Right ventricle myocardium inferior (tissue), 1 donor: Measurements from ENCODE around the gene SLC22A7. TPM values are rescaled to one million over a fixed set of nuclear protein-coding genes. Genes with fewer than 3 reads are reported as not detected.

Experiments used
- ATAC-seq: fragments of 200-7000 bp; cut with Tn5 transposase; one replicate; pipeline ENCODE4 v1.9.1; 2020; ENCODE audit warnings: mild to moderate bottlenecking, moderate library complexity
- DNase-seq: peaks from one replicate; pipeline ENCODE4 v3.0.0; 2021; ENCODE audit errors: missing footprints
- intact Hi-C: fragments of 100-400 bp; cut with DNase I; formaldehyde crosslinking; loops from one replicate; pipeline ENCODE4 v1.11.0; 2022
- total RNA-seq: library from RNA; stranded (reverse); fragmentation: NEBNext Ultra II Directional; extraction: Animal tissue kit (Norgen Biotek cat#: 25700); gene quantifications from one replicate; pipeline ENCODE4 v1.2.1, GENCODE V29; 2021
- donor health status: DM: no; HTN: yes; CAD: no; lungs with severe emphysema.

SLC22A7 gene
- total RNA-seq, 1 donor from 2014 or later = not detected

DNA sequence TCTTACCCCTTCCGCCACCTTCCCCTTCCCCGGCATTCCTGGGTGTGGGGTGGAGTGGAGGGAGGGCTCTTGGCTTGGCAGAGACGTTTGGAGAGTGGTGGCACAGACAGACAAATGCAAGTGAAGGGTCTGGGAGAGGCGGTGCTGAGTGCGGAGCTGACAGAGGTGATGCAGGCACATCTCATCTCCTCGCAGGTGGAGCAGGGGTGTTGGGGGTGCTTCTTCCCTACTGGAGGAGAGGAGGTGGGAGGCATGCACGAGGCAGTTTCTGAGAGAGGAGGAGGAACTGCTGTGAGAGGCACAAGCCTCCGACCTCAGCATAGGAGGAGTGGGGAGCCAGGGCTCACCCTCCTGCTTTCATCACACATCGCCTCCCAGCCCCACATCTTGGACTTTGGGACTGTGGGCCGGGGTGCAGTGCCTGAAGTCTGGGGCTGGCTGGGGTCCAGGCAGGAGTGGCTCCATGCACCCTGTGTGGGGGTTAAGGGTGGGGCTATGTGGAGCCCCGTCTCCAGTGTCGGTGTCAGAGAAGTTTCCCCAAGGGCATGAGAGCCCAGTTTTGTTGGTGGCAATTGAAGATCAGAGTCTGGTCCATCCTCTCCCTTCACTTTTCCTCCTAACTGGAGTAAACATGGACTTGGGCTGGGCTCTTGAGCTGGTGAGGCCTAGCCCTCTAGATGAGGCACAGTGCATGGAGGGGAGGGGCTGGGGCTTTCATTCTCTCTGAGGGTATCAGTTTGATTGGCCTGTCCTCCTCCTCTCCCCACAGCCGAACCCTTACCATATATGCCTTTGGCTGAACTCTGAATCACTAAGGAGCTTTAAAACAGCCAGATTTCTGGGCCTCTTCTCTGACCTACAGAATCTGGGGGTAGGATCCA is 20.2 kb upstream of the SLC22A7 start:
- intact Hi-C loops = no loop called here
- ATAC-seq (no peak), DNase-seq (no peak)

DNA sequence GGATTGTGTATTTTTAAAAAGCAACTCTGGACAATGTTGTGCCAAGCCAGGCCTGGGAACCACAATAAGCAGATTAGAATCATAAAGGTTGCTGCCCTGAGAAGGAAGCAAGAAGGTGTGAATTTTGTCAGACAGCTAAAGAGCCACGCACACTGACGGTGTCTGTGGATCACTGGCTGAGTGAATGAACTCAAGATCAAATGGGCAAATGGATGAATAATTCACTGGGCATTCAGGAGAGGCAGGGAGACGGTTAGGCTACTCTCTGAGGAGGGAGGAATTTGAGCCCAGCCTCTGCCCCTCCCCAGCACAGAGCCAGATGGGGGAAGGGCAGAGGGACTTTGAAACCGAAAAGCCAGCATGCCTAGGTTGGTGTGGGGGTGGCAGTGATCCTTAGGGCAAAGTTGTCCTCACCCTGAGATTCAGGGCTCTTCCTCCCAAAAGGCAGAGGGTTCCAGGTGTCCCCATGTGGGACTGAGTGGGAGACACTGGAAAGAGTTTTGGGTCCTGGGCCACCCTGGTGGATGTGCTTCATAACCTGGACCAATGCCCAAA is 19.5 kb upstream of the SLC22A7 start:
- intact Hi-C loops = no loop called here
- no peak for DNase-seq
- no peak for ATAC-seq

DNA sequence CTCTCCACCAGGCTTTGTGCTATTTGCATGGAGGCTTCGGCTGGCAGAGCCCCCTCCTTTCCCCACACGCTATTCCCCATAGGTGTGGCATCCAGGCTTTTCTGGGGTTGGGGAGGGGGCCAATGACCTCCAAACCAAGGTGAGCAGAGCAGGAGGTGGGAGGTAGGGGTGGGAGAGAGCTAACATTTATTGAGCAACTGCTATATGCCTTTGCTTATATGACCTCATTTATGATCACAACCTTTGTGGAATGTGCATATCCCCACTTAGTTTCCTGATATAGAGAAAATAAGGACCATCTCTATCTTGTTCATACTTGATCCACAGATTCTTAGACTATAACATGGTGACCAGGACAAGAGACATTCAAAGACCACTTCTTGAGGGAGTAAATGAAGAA is 17.8 kb upstream of the SLC22A7 start:
- DNase-seq (no peak), ATAC-seq (no peak)
- intact Hi-C loops = no loop called here

DNA sequence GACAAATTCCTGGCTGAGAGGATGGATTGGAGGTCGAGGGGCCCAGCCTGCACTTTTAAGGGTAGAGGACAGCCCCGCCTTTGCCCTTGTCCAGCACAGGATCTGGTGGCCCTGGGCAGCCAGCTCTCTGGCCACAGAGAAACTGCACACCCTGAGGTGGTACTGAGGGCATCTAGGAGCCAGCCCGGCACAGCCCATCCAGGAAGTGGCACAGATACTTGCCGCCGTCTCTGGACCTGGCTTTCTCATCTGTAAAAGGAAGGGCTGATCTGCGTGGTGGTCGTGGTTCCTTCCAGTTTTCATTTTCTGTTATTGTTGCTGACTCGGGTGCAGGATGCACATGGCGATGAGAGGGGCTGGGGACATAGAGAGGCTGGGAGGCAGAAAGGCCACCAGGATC is 16.0 kb upstream of the SLC22A7 start:
- no peak for DNase-seq
- intact Hi-C loops = no loop called here
- ATAC-seq = no peak

DNA sequence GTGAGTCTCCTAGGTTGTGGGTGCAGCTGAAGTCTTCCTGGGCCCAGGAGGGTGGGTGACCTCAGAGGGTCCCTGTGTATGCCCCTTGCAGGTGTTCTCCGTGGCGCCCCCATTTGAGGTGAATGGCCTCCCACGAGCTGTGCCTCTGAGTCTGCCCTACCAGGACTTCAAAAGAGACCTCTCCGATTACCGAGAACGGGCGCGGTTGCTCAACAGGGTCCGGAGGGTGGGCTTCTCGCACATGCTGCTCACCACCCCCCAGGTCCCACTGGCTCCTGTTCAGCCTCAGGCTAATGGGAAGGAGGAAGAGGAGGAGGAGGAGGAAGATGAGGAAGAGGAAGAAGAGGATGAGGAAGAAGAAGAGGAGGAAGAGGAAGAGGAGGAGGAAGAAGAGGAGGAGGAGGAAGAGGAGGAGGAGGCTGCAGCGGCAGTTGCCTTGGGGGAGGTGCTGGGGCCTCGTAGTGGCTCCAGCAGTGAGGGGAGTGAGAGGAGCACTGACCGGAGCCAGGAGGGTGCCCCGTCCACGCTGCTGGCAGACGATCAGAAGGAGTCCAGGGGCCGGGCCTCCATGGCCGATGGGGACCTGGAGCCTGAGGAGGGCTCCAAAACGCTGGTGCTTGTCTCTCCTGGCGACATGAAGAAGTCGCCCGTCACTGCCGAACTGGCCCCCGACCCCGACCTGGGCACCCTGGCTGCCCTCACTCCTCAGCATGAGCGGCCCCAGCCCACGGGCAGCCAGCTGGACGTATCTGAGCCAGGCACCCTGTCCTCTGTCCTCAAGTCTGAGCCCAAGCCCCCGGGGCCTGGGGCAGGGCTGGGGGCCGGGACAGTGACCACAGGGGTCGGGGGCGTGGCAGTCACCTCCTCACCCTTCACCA is 15.2 kb upstream of the SLC22A7 start:
- intact Hi-C loops = no loop called here
- DNase-seq (no peak), ATAC-seq (no peak)

DNA sequence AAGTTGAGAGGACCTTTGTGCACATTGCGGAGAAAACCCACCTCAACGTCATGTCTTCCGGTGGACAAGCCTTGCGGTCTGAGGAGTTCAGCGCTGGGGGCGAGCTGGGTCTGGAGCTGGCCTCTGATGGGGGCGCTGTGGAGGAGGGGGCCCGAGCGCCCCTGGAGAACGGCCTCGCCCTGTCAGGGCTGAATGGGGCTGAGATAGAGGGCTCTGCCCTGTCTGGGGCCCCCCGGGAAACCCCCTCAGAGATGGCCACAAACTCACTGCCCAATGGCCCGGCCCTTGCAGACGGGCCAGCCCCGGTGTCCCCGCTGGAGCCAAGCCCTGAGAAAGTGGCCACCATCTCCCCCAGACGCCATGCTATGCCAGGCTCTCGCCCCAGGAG is 14.6 kb upstream of the SLC22A7 start:
- intact Hi-C loops = no loop called here
- ATAC-seq (no peak), DNase-seq (peak; percentile 28)

DNA sequence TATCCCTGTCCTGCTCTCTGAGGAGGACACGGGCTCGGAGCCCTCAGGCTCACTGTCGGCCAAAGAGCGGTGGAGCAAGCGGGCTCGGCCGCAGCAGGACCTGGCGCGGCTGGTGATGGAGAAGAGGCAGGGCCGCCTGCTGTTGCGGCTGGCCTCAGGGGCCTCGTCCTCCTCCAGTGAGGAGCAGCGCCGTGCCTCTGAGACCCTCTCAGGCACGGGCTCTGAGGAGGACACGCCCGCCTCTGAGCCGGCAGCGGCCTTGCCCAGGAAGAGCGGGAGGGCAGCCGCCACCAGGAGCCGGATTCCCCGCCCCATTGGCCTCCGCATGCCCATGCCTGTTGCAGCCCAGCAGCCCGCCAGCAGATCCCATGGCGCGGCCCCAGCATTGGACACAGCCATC is 14.2 kb upstream of the SLC22A7 start:
- intact Hi-C loops = no loop called here
- ATAC-seq (no peak), DNase-seq (peak; percentile 57)

DNA sequence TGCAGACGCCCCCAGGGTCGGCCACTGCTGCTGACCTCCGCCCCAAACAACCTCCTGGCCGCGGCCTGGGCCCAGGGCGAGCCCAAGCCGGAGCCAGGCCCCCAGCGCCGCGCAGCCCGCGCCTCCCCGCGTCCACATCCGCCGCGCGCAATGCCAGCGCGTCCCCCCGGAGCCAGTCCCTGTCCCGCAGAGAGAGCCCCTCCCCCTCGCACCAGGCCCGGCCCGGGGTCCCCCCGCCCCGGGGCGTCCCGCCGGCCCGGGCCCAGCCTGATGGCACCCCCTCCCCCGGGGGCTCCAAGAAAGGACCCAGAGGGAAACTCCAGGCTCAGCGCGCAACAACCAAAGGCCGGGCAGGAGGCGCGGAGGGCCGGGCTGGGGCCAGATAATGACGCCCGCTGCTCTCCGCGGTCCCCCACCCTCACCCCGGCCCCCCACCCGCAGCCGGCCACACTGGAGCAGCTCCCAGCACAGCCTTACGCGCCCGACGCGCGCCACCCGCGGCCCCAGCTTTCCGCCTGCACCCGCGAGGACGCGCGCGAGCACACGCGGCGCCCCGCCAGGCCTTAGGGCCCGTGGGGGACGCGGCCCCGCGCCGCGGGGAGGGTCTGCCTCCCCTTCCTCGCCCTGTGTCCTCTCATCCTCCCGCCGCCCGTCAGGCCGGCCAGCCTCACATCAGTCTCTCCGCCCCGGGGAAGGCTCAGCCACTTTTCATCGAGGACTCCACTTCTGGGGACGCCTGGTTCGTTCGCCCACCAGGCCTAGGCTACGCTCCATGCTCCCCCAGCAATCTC is 12.9 kb upstream of the SLC22A7 start:
- no peak for ATAC-seq
- intact Hi-C loops = no loop called here

DNA sequence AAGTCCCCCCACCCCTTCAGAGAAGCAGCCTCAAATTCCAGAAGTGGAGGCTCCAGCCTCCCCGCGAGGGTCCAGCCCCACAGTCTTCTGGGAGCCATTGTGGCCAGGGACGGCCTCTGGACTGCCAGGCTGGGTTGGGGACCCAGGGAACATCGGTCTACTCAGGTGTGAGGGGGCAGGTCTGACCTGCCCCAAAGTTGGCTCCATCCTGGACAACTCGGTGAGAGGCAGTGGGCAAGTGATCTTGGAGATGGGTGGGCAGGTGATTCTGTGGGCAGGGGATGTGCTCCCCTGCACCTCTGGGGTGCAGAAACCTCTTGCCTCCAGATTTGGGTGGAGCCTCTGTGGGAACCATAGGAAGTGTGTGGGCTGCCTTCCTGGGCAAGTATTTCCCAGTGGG is 12.2 kb upstream of the SLC22A7 start:
- DNase-seq (peak; percentile 21), ATAC-seq (no peak)
- intact Hi-C loops = no loop called here

More for the DNA sequence above, 12.9 kb upstream of the SLC22A7 start:
- DNase-seq = peak; percentile 52

DNA sequence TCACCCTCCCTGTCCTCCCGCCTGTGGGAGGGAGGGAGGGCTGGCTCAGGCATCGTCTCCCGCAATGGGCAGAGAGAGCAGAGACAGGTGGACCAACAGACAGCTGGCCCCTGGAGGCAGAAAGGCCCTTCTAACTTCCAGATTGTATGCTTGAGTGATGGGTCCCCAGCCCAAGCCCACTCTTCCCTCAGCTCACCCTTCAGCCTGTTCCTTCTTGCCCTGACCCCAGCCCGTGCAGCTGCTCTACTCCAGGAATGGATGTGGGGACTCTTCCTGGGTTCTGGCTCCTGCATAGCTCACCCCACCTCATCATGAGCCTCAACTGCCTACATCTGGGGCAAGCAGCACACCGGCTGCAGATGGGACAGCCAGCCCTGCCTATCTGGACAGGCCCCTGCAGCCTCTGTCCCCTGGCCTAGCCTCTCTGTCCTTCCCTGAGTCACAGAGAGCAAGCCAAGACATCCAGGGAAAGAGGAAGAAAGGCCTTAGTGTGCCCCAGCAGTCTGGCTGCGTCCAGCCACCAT is 11.5 kb upstream of the SLC22A7 start:
- ATAC-seq = no peak
- peak; percentile 53 for DNase-seq
- intact Hi-C loops = no loop called here

DNA sequence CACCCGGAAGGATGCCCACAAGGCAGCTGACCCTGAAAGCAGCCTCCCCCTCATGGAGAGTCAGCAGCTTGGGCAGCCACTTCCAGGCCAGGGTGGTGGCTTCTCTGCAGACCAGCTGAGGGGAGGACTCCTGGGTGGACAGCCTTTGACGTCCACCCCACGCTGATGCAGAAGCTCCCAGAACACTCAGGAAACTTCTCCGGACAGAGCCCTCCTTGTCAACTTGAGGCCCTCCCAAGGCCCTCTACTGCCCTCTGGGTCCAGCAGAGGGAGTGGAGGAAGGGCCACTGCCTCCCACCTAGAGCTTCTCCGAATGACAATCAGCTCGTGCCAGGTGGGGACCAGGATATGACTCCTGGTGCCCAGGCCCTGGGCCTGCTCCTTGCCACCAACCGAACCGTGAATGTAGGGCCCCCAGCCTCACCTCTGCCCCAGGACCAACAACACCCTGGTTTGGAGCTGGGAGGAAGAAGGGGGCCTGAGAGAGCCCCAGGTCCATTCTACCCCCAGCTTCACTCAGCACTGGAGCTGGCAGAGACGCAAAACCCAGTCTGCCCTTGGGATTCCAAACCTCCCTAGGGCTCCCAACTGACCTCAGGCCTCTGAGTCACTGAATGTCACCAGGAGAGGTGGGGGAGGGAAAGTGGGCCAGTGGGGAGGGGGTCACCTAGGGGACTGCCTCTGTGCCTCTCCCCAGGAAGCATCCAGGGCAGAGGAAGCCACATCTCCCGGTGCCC is 10.9 kb upstream of the SLC22A7 start:
- no peak for ATAC-seq
- peak; percentile 56 for DNase-seq
- intact Hi-C loops = no loop called here

DNA sequence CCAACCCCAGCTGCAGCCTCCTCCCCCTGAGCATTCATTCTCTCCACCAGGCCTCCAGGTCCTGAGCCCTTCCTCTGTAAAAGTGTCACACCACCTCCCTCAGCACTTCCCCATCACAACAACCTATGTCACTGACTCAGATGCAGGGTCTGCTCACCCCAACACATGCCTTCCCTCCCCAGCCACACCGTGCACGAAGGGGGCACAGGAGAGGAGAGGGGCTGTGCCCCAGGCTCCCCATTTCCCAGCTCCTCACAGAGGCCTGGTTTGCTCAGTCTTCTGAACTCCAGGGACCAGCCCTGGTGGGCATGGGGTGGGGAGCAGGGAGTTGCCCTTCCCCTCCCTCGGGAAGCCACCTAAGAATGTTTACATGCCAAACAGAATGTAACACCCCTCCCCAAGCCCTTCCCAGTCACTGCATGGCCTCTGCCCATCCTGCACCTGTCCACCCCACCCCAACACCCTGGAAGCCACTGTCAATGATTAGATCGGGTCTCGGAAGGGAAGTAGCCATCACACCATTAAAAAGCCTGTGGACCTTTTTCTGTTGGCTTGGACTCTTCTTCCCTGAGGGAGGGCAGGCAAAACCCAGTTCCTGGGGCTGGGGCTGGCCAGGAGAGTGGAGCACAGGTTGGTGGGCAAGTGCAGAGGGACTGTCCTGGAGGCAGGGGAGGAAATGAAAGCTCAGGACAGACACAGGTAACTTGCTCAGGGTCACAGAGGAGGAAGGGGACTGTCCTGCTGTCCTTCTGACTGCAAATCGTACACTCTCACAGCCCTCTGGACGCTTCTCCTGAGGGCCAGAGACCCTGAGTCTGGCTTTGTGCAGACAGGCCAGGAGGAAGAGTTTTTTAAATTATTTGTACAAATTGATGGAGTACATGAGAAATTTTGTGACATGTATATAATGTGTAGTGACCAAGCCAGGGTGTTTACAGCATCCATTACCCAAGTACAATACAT is 10.1 kb upstream of the SLC22A7 start:
- peak; percentile 4 for DNase-seq
- intact Hi-C loops = no loop called here
- ATAC-seq = no peak

DNA sequence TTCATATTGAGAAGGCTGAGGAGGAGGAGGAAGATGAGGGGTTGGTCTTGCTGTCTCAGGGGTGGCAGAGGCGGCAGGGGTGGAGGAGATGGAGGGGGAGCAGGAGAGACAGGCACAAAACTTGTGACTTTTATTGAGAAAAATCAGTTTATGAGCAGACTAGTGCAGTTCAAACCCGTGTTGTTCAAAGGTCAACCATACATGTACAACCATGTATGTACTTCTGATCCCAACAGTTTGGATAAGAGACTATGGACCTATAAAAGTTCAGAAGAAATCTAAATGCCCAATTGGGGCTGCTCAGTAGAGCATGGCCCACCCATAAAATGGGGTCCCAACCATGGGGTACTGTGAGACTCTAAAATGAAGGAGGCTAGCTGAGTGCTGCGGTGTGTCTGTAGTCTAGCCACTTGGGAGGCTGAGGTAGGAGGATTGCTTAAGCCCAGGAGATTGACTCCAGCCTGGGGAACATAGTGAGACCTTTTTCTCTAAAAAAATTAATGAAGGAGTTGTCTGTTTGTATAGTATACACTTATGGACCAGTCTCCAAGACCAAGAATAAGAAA is 7.6 kb upstream of the SLC22A7 start:
- DNase-seq (peak; percentile 23), ATAC-seq (no peak)
- intact Hi-C loops = no loop called here

DNA sequence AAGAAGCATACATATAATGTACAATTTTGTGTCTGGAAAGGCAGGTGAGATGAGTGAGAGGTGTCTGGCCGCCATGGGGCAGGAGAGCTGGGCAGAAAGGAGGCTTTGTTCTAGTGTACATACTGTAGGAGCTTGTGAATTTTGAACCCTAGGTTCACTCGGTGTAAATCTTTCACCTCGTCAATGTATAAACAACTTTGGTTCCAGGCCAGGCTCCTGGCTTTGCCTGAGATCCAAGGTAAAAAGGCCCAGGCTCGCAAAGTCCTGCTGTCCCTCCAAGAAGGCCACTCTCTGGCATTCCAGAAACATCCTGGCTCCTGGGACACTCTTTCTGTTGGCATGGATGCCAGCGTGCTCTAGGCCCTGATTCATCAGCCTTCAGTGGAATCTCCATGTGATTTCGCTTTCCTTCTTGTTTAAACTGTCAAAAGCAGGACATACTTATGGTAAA is 7.1 kb upstream of the SLC22A7 start:
- peak; percentile 3 for DNase-seq
- no peak for ATAC-seq
- intact Hi-C loops = no loop called here

DNA sequence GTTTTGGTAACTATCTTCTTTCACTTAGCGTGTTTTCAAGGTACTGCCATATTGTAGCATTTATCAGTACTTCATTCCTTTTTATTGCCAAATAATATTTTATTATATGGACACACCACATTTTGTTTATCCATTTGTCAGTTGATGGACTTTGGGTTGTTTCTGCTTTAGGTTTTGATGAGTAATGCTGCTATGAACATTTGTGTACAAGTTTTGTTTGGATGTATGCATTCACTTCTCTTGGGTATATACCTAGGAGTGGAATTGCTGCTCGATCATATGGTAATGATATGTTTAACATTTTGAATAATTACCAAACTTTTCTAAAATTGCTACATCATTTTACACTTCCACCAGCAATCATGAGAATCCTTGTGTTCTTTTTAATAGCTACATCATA is 6.4 kb upstream of the SLC22A7 start:
- DNase-seq (no peak), ATAC-seq (no peak)
- intact Hi-C loops = no loop called here

DNA sequence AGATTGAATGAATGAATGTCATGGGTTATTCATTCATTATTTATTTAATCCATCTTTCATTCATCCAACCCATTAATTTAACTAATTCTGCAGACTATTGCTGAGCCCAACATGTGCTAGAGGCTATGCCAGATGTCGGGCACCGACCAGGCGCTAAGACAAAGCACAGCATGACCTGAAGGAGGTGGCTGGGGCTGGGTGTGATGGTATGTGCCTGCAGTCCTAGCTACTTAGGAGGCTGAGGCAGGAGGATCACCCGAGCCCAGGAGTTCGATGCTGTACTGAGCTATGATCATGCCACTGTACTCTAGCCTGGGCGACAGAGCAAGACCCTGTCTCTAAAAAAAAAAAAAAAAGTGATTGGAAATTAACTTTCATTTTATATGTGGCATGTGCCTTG is 5.7 kb upstream of the SLC22A7 start:
- ATAC-seq (no peak), DNase-seq (peak; percentile 17)
- intact Hi-C loops = no loop called here
